ENCODE data around the gene AMBP.

The AMBP gene

GRCh38 chr9:114051706-114052105, 26.4 kb downstream of the AMBP start:
- TF ChIP-seq, protein P1, sequence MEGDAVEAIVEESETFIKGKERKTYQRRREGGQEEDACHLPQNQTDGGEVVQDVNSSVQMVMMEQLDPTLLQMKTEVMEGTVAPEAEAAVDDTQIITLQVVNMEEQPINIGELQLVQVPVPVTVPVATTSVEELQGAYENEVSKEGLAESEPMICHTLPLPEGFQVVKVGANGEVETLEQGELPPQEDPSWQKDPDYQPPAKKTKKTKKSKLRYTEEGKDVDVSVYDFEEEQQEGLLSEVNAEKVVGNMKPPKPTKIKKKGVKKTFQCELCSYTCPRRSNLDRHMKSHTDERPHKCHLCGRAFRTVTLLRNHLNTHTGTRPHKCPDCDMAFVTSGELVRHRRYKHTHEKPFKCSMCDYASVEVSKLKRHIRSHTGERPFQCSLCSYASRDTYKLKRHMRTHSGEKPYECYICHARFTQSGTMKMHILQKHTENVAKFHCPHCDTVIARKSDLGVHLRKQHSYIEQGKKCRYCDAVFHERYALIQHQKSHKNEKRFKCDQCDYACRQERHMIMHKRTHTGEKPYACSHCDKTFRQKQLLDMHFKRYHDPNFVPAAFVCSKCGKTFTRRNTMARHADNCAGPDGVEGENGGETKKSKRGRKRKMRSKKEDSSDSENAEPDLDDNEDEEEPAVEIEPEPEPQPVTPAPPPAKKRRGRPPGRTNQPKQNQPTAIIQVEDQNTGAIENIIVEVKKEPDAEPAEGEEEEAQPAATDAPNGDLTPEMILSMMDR (IDR thresholded peaks at IDR 0.05; ENCODE audit: low read depth, low read length, missing control alignments) = no peak

GRCh38 chr9:114051281-114051680, 26.8 kb downstream of the AMBP start:
- TF ChIP-seq, protein P1 (IDR thresholded peaks at IDR 0.05; ENCODE audit: low read depth, low read length, missing control alignments) = no peak
- DNase-seq (ENCODE audit: extremely low read depth, low read depth) = no peak
- no peak overlapping the region for H3K4me3 ChIP-seq (replicated peaks; ENCODE audit: low read depth, low read length)

More at GRCh38 chr9:114051706-114052105, 26.4 kb downstream of the AMBP start:
- no peak for DNase-seq (ENCODE audit: extremely low read depth, low read depth)
- H3K4me3 ChIP-seq (replicated peaks; ENCODE audit: low read depth, low read length) = no peak overlapping the region

- H3K4me3 ChIP-seq (replicated peaks; ENCODE audit: low read depth, low read length) = no peak overlapping the region
- no peak for DNase-seq (ENCODE audit: extremely low read depth, low read depth)
- TF ChIP-seq, protein P1 (IDR thresholded peaks at IDR 0.05; ENCODE audit: low read depth, low read length, missing control alignments) = no peak
Observed at GRCh38 chr9:114050646-114051045, 27.5 kb downstream of the AMBP start.

DNA sequence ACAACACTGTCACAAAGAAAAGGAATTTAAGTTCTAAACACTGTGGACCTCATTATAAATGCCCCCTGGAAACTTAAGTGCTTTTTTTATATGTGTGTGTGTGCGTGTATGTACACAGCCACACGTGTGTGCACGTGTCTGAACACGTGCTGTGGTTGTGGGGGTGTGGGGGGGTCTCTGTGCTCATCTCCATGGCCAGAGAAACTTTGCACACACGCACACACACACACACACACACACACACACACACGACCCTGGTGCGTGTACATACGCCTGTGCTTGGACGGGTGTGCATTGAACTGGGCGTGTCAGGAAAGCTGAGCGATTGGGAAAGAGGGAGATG, 27.9 kb downstream of the AMBP start:
- no peak for DNase-seq (ENCODE audit: extremely low read depth, low read depth)
- TF ChIP-seq, protein P1 (IDR thresholded peaks at IDR 0.05; ENCODE audit: low read depth, low read length, missing control alignments) = no peak
- H3K4me3 ChIP-seq (replicated peaks; ENCODE audit: low read depth, low read length) = no peak overlapping the region

DNA sequence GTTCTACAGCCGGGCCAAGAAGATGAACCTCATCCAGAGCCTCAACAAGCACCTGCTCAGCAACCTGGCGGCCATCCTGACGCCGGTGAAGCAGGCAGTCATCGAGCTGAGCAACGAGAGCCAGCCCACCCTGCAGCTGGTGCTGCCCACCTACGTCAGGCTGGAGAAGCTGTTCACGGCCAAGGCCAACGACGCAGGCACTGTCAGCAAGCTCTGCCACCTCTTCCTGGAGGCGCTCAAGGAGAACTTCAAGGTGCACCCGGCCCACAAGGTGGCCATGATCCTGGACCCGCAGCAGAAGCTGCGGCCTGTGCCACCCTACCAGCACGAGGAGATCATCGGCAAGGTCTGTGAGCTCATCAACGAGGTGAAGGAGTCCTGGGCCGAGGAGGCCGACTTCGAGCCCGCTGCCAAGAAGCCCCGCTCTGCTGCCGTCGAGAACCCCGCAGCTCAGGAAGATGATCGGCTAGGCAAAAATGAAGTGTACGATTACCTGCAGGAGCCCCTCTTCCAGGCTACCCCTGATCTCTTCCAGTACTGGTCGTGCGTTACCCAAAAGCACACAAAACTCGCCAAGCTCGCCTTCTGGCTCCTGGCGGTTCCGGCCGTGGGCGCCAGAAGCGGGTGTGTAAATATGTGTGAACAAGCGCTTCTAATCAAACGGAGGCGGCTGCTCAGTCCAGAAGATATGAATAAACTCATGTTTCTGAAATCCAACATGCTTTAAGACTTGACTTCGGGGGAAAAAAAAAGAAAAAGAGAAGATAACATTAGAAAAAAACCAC, 28.5 kb downstream of the AMBP start:
- H3K4me3 ChIP-seq (replicated peaks; ENCODE audit: low read depth, low read length) = no peak overlapping the region
- TF ChIP-seq, protein P1 (IDR thresholded peaks at IDR 0.05; ENCODE audit: low read depth, low read length, missing control alignments) = no peak

DNA sequence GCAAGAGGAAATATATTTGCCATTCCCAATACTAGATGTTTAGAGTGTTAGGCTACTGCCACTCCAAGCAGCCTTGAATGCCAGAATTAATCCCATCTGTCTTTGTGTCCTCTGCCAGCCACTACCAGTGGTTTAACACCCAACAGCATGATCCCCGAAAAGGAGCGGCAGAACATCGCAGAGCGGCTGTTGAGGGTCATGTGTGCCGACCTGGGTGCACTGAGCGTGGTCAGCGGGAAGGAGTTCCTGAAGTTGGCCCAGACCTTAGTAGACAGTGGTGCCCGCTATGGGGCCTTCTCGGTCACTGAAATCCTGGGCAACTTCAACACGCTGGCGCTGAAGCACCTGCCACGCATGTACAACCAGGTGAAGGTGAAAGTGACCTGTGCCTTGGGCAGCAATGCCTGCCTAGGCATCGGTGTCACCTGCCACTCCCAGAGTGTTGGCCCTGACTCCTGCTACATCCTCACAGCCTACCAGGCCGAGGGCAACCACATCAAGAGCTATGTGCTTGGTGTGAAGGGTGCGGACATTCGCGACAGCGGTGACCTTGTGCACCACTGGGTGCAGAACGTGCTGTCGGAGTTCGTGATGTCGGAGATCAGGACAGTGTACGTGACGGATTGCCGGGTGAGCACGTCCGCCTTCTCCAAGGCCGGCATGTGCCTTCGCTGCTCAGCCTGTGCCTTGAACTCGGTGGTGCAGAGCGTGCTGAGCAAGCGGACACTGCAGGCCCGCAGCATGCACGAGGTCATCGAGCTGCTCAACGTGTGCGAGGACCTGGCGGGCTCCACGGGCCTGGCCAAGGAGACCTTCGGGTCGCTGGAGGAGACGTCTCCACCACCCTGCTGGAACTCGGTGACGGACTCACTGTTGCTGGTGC, 29.3 kb downstream of the AMBP start:
- no peak for DNase-seq (ENCODE audit: extremely low read depth, low read depth)
- TF ChIP-seq, protein P1 (IDR thresholded peaks at IDR 0.05; ENCODE audit: low read depth, low read length, missing control alignments) = no peak
- H3K4me3 ChIP-seq (replicated peaks; ENCODE audit: low read depth, low read length) = no peak overlapping the region

More for the DNA sequence above, 28.5 kb downstream of the AMBP start:
- DNase-seq (ENCODE audit: extremely low read depth, low read depth) = no peak
